ENCODE results near the gene ABCC3. TPM values are rescaled to one million over a fixed set of nuclear protein-coding genes. Genes with fewer than 3 reads are reported as not detected.

ABCC3 gene
- total RNA-seq, 3 donors from 2014 or later (not counting 1 experiment from before 2014, with no cell fraction given), result 1.6 to 13.2 (median 5.9) TPM

DNA sequence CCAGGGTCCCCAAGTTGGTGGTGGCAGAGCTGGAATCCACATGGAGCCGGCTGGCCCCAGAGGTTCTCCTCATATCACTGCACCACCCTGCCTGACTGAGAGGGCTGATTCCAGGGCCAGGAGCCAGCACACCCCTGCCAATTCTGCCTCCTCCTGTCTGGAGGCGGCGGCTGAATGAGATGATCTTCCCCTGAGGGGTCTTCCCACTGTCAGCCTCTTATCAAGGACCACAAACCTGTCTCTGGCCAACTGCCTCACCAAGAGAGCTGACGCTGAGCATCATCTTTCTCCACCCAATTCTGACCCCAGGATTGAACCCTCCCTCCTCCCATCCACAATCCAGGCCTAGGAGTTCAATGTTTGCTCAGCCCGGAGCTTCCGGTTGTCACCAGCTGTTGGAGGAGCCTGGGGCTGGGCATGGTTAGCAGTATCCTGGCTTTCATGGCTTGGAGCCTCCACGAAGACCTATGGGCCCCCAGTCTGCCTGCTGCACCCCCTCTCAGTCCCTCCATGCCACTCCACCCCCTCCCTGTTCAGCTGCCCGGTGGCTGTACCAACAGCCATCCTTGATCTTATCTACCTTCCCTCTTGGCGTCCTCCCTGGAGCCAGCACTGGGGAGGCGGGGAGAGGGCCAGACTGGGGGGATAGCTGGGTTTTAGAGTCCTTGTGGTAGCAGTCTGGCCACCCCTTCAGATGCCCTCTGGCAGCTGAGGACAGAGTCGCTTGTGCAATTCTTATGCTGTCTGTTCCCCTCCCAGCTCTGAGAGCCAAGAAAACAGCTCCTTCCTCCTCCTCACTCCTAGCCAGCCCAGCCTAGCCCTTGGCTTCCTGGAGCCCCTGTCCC is 25.6 kb downstream of the ABCC3 start:
- Histone ChIP-seq H3K27ac (ENCODE audit: low read length) (no peak overlapping the region), H3K36me3 (ENCODE audit: control insufficient read depth, insufficient read depth, low read length) (no peaks in the 10 kb centered on the region), H3K4me1 (ENCODE audit: control insufficient read depth, insufficient read depth, low read length) (no peaks in the 10 kb centered on the region), H3K9me3 (ENCODE audit: control insufficient read depth, insufficient read depth, low read length) (no peaks in the 10 kb centered on the region), H3K27me3 (ENCODE audit: control insufficient read depth, insufficient read depth, low read length) (no peaks in the 10 kb centered on the region), H3K4me3 (ENCODE audit: low read length) (no peak overlapping the region)
- intact Hi-C loops (cut with micrococcal nuclease), result no loop called here
- H3K27ac Mint-ChIP-seq, result no peak overlapping the region
- DNase-seq (no peak), ATAC-seq (no peak)
- no peaks in the 10 kb centered on the region for H3K36me3 Mint-ChIP-seq
- TF ChIP-seq, protein P1, sequence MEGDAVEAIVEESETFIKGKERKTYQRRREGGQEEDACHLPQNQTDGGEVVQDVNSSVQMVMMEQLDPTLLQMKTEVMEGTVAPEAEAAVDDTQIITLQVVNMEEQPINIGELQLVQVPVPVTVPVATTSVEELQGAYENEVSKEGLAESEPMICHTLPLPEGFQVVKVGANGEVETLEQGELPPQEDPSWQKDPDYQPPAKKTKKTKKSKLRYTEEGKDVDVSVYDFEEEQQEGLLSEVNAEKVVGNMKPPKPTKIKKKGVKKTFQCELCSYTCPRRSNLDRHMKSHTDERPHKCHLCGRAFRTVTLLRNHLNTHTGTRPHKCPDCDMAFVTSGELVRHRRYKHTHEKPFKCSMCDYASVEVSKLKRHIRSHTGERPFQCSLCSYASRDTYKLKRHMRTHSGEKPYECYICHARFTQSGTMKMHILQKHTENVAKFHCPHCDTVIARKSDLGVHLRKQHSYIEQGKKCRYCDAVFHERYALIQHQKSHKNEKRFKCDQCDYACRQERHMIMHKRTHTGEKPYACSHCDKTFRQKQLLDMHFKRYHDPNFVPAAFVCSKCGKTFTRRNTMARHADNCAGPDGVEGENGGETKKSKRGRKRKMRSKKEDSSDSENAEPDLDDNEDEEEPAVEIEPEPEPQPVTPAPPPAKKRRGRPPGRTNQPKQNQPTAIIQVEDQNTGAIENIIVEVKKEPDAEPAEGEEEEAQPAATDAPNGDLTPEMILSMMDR (IDR thresholded peaks at IDR 0.05), result no peak
- H3K4me3 Mint-ChIP-seq, result no peak overlapping the region
- peaks cover 0 to 6% of the 10 kb centered on the region in 2 donors for H3K27me3 Mint-ChIP-seq (ENCODE audit: low read depth in 2 of 2)
- H3K9me3 Mint-ChIP-seq, result no peaks in the 10 kb centered on the region
- 68% methylated on average over 11 of the region's 11 CpGs for WGBS (ENCODE audit: insufficient coverage)
- H3K4me1 Mint-ChIP-seq, result peaks cover 0 to 7% of the 10 kb centered on the region in 2 donors

DNA sequence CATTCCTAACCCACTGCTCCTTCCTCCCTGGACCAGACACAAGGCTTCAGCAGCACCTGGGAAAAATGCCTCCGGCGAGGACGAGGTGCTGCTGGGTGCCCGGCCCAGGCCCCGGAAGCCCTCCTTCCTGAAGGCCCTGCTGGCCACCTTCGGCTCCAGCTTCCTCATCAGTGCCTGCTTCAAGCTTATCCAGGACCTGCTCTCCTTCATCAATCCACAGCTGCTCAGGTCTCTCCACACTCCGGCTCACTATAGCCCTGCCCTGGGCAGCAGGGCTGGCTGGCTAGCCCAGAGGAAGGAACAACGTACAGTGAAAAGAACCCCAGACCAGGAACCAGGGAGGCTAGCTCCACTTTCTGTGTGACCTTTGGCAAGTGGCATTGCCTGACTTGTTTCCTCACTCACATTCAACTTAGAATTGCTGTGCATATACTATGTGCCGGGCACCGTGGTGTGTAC is 26.2 kb downstream of the ABCC3 start:
- Mint-ChIP-seq H3K36me3 (no peaks in the 10 kb centered on the region), H3K4me1 (peaks cover 0 to 7% of the 10 kb centered on the region in 2 donors), H3K27me3 (ENCODE audit: low read depth in 2 of 2) (peaks cover 0 to 6% of the 10 kb centered on the region in 2 donors), H3K4me3 (no peak overlapping the region), H3K27ac (no peak overlapping the region), H3K9me3 (no peaks in the 10 kb centered on the region)
- 83% methylated on average over 10 of the region's 10 CpGs for WGBS (ENCODE audit: insufficient coverage)
- Histone ChIP-seq H3K36me3 (ENCODE audit: control insufficient read depth, insufficient read depth, low read length) (no peaks in the 10 kb centered on the region), H3K27ac (ENCODE audit: low read length) (no peak overlapping the region), H3K4me3 (ENCODE audit: low read length) (no peak overlapping the region), H3K27me3 (ENCODE audit: control insufficient read depth, insufficient read depth, low read length) (no peaks in the 10 kb centered on the region), H3K4me1 (ENCODE audit: control insufficient read depth, insufficient read depth, low read length) (no peaks in the 10 kb centered on the region), H3K9me3 (ENCODE audit: control insufficient read depth, insufficient read depth, low read length) (no peaks in the 10 kb centered on the region)
- TF ChIP-seq, protein P1 (IDR thresholded peaks at IDR 0.05), result no peak
- intact Hi-C loops (cut with micrococcal nuclease), result no loop called here
- no peak for DNase-seq
- ATAC-seq, result no peak

DNA sequence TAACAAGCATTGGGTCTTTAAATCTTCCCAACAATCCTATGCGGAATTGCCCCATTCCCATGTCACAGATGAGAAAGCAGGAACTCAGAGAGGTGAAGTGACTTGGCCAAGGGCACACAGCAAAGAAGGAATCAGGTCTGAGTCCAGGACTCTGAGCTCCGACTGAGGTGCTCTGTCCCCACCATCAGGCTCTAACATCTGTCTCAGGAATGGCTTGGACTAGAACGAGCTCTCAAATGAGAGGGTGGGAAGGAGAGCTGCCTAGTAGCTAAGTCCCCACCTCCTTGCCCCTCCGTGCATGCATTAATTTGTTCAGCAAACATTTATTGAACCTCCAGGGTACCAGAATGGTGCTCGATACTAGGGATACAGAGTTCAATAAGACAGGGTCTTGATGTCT is 26.7 kb downstream of the ABCC3 start:
- H3K36me3 ChIP-seq (ENCODE audit: control insufficient read depth, insufficient read depth, low read length), result no peaks in the 10 kb centered on the region
- ATAC-seq (no peak), DNase-seq (no peak)
- no peaks in the 10 kb centered on the region for H3K4me1 ChIP-seq (ENCODE audit: control insufficient read depth, insufficient read depth, low read length)
- H3K27me3 ChIP-seq (ENCODE audit: control insufficient read depth, insufficient read depth, low read length), result no peaks in the 10 kb centered on the region
- H3K4me3 ChIP-seq (ENCODE audit: low read length), result no peak overlapping the region
- H3K27ac ChIP-seq (ENCODE audit: low read length), result no peak overlapping the region
- peaks cover 0 to 6% of the 10 kb centered on the region in 2 donors for H3K27me3 Mint-ChIP-seq (ENCODE audit: low read depth in 2 of 2)
- no peaks in the 10 kb centered on the region for H3K36me3 Mint-ChIP-seq
- no peak overlapping the region for H3K4me3 Mint-ChIP-seq
- H3K9me3 ChIP-seq (ENCODE audit: control insufficient read depth, insufficient read depth, low read length), result no peaks in the 10 kb centered on the region
- peaks cover 0 to 7% of the 10 kb centered on the region in 2 donors for H3K4me1 Mint-ChIP-seq
- intact Hi-C loops (cut with micrococcal nuclease), result no loop called here
- no peak overlapping the region for H3K27ac Mint-ChIP-seq
- H3K9me3 Mint-ChIP-seq, result no peaks in the 10 kb centered on the region
- 71% methylated on average over 4 of the region's 5 CpGs for WGBS (ENCODE audit: insufficient coverage)
- TF ChIP-seq, protein P1 (IDR thresholded peaks at IDR 0.05), result no peak
